Common myeloid progenitor, CD34-positive (primary cell): Measurements from ENCODE around the gene CALM1.

Source experiments
- CTCF ChIA-PET: fragments of 350-600 bp; sonication (Branson Sonifier 250); formaldehyde crosslinking; loops from one replicate; lab custom pipeline; 2021; ENCODE audit warnings: antibody characterized with exemption; lab: Charles Lee
- POLR2A ChIA-PET: fragments of 350-600 bp; sonication (Branson Sonifier 250); formaldehyde crosslinking; loops from one replicate; lab custom pipeline; 2021; ENCODE audit warnings: antibody characterized with exemption; lab: Charles Lee
- DNase-seq, 3 donors: peaks; one replicate each; pipeline versions ENCODE4 v3.0.0 to v3.0.0-alpha.2; 2013
- H3K27ac ChIP-seq, 2 experiments: 1 replicate in 1 of 2; 2 replicates in 1 of 2; pipeline ENCODE4 v1.7.0; 2013; ENCODE audit warnings: inconsistent platforms in 2 of 2, low read length in 2 of 2, mild to moderate bottlenecking in 2 of 2, low read depth in 1 of 2, moderate library complexity in 1 of 2; ENCODE audit not compliant: severe bottlenecking in 2 of 2, insufficient read depth in 1 of 2, poor library complexity in 1 of 2
- H3K27me3 ChIP-seq, 5 experiments: replicated peaks in 2 of 5; 1 replicate in 3 of 5; 2 replicates in 2 of 5; pipeline versions ENCODE4 v1.6.1 to v1.7.0; 2013; ENCODE audit warnings: low read length in 4 of 5, mild to moderate bottlenecking in 2 of 5, moderate library complexity in 2 of 5, inconsistent platforms in 1 of 5; ENCODE audit not compliant: insufficient read depth in 5 of 5, control insufficient read depth in 4 of 5
- H3K36me3 ChIP-seq, 4 experiments: 1 replicate in 2 of 4; 2 replicates in 2 of 4; pipeline versions ENCODE4 v1.6.1 to v1.7.0; 2013; ENCODE audit warnings: low read length in 3 of 4, control low read depth in 1 of 4, mild to moderate bottlenecking in 1 of 4; ENCODE audit not compliant: control insufficient read depth in 4 of 4, insufficient read depth in 4 of 4
- H3K4me1 ChIP-seq, 4 experiments: 1 replicate in 3 of 4; 2 replicates in 1 of 4; pipeline versions ENCODE4 v1.6.1 to v1.7.1; 2013; ENCODE audit warnings: low read length in 3 of 4, mild to moderate bottlenecking in 3 of 4, control low read depth in 1 of 4, inconsistent platforms in 1 of 4, moderate library complexity in 1 of 4; ENCODE audit not compliant: control insufficient read depth in 4 of 4, insufficient read depth in 4 of 4; ENCODE audit errors: control extremely low read depth in 1 of 4
- H3K4me3 ChIP-seq, 7 experiments: 1 replicate in 4 of 7; 2 replicates in 3 of 7; pipeline versions ENCODE4 v1.5.1 to v1.7.0; 2013; ENCODE audit warnings: mild to moderate bottlenecking in 7 of 7, low read length in 6 of 7, moderate library complexity in 6 of 7, inconsistent platforms in 2 of 7, low read depth in 2 of 7, control low read depth in 1 of 7; ENCODE audit not compliant: insufficient read depth in 4 of 7, control insufficient read depth in 1 of 7; ENCODE audit errors: extremely low read depth in 1 of 7
- H3K9me3 ChIP-seq, 5 experiments: 1 replicate in 4 of 5; 2 replicates in 1 of 5; pipeline versions ENCODE4 v1.6.1 to v1.7.1; 2013; ENCODE audit warnings: low read length in 4 of 5, mild to moderate bottlenecking in 2 of 5, inconsistent platforms in 1 of 5, low read depth in 1 of 5, moderate library complexity in 1 of 5; ENCODE audit not compliant: control insufficient read depth in 4 of 5, insufficient read depth in 2 of 5; ENCODE audit errors: control extremely low read depth in 1 of 5
- WGBS: methylation state at CpG from one replicate; pipeline ENCODE4 v1.1.5; 2013; ENCODE audit not compliant: insufficient coverage; 5-methylcytosine and 5-hydroxymethylcytosine counted together

Gene CALM1

DNA sequence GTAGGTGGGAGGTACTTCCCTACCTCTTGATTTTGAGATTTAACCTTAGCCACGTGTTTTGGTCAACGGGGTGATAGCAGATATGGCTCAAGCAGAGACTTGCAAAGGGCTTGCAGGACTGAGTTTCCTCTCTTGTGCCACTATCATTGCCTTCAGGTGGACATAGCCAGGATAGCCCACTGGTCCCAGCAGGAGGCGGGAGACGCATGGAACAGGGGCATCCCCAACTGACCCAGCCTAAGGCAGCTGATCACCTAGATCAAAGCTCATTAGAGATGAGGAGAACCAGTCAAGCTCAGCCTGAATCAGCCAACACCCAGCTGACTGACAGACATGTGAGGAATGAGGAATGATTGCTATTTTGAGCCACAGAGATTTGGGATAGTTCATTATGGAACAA is 49.6 kb downstream of the CALM1 start:
- Histone ChIP-seq H3K27me3 (no peaks in the 10 kb centered on the region), H3K9me3 (peaks cover 0 to 9% (median 3%) of the 10 kb centered on the region in 5 experiments), H3K4me1 (peaks cover 3 to 22% (median 16%) of the 10 kb centered on the region in 4 experiments), H3K27ac (no peak overlapping the region), H3K36me3 (no peaks in the 10 kb centered on the region), H3K4me3 (no peak overlapping the region)
- CTCF ChIA-PET, result no interaction called here
- no peak for DNase-seq
- 96% methylated on average over 2 of the region's 4 CpGs for WGBS
- POLR2A ChIA-PET, result no interaction called here

DNA sequence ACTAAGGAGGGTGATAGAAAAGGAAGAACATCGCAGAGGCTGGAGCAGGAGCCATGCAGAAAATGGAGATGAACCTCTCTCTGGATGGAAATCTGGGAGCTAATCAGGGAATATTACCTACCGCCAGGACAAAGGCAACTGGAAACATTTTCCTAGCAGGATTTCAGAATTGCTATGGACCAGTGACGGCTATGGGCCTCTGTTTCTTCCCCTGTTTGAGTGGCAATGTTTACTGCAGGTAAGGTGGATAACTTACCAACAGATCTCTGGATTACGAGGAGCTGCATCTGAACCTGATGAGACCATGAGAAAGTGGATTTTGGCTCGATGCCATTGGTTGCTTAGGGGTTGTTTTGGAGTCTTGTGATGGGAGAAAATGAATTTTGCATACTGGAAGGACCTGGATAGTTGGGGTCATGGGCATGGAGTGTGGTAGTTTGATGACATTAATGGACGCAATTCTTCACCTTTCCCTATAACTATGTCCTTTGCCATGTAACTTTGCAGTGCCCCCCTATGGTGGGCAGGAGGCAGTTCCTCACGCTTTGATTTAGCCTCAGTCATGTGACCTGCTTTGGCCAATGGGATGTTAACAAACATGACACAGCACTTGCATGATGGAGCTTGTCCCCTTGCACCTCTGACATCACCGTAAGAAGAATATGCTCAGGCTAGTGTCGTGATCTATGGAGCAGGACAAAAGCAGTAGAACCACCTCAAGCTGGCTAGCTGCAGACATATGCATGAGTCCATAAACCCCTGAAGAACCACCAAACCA is 51.1 kb downstream of the CALM1 start:
- ChIA-PET CTCF (no interaction called here), POLR2A (no interaction called here)
- no peaks in the 10 kb centered on the region for H3K27me3 ChIP-seq
- H3K9me3 ChIP-seq, result peaks cover 0 to 9% (median 3%) of the 10 kb centered on the region in 5 experiments
- no peak overlapping the region for H3K4me3 ChIP-seq
- WGBS, result 100% methylated on average over 6 of the region's 9 CpGs
- peaks cover 3 to 35% (median 24%) of the 10 kb centered on the region in 4 experiments for H3K4me1 ChIP-seq
- no peaks in the 10 kb centered on the region for H3K36me3 ChIP-seq
- no peak for DNase-seq
- H3K27ac ChIP-seq, result no peak overlapping the region

DNA sequence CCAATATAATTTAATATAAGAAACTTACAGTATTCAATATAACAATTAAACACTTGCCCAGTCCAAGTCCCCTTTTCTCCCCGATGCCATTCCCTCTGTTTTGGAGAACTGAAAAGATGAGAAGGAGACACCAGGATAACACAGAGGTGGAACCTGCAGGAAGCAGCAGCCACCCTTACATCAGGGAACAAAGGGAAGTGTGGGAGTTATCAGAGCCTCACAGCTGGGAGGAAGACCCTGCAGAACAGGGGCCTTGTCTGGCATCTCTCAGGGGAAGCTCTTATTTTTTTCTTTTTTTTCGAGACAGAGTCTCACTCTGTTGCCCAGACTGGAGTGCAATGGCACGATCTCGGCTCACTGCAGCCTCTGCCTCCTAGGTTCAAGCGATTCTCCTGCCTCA is 52.6 kb downstream of the CALM1 start:
- no peaks in the 10 kb centered on the region for H3K36me3 ChIP-seq
- H3K27ac ChIP-seq, result no peak overlapping the region
- ChIA-PET POLR2A (no interaction called here), CTCF (no interaction called here)
- 57% methylated on average over 2 of the region's 5 CpGs for WGBS
- H3K4me1 ChIP-seq, result peaks cover 0 to 28% (median 19%) of the 10 kb centered on the region in 4 experiments
- no peaks in the 10 kb centered on the region for H3K27me3 ChIP-seq
- H3K9me3 ChIP-seq, result peaks cover 0 to 9% (median 3%) of the 10 kb centered on the region in 5 experiments
- no peak overlapping the region for H3K4me3 ChIP-seq
- peak in 2 of 3 donors; percentile 39 to 53 for DNase-seq

DNA sequence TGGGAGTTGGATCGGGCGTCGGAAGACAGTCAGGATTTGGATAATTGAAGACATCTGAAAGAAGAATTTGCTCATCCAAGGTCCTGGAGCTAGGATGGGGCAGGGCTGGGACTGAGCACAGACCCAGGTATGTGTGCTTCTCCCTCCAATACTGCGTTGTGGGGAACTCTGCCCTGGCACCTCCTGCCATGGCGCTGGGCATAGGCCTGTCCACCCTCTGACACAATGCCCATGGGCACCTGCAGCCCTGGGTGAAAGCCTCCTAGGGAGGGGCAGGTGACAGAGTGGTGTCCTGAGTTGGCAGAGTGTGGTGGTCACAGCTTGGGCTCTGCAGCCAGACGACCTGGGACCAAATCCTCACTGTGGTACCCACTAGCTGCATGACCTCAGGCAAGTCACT is 53.3 kb downstream of the CALM1 start:
- Histone ChIP-seq H3K36me3 (no peaks in the 10 kb centered on the region), H3K27ac (no peak overlapping the region), H3K4me3 (no peak overlapping the region), H3K4me1 (peaks cover 0 to 24% (median 16%) of the 10 kb centered on the region in 4 experiments), H3K9me3 (peaks cover 0 to 9% (median 3%) of the 10 kb centered on the region in 5 experiments), H3K27me3 (no peaks in the 10 kb centered on the region)
- ChIA-PET POLR2A (no interaction called here), CTCF (interaction anchor here (0.9 to 1.1 kb wide), 2 partner anchors 35 to 150 kb away, joined by 3 read pairs; no protein-coding TSS in a partner anchor)
- 95% methylated on average over 3 of the region's 6 CpGs for WGBS
- DNase-seq, result no peak

DNA sequence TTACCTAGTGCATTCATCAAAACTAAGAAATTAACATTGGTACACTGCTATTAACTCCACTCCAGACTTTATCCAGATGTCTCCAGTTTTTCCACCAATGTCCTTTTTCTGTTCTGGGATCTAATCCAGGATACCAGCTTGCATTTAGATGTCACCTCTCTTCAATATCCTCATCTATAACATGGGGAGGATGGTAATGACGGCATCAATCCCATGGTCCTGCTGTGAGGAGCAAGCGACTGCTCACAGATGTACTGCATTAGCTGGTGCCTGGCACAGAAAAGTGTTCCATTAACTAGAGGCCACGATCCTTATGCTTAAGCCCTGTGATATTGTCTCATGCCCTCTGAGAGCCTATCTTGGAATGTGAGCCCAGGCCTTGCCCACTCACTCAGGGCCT is 53.8 kb downstream of the CALM1 start:
- Histone ChIP-seq H3K4me3 (no peak overlapping the region), H3K9me3 (peaks cover 0 to 9% (median 3%) of the 10 kb centered on the region in 5 experiments), H3K36me3 (no peaks in the 10 kb centered on the region), H3K27ac (no peak overlapping the region), H3K4me1 (peaks cover 0 to 24% (median 16%) of the 10 kb centered on the region in 4 experiments), H3K27me3 (no peaks in the 10 kb centered on the region)
- WGBS, result 97% methylated on average over 3 of the region's 3 CpGs
- ChIA-PET CTCF (interaction anchor here (0.9 to 1.1 kb wide), 2 partner anchors 34 to 149 kb away, joined by 3 read pairs; no protein-coding TSS in a partner anchor), POLR2A (no interaction called here)
- no peak for DNase-seq

DNA sequence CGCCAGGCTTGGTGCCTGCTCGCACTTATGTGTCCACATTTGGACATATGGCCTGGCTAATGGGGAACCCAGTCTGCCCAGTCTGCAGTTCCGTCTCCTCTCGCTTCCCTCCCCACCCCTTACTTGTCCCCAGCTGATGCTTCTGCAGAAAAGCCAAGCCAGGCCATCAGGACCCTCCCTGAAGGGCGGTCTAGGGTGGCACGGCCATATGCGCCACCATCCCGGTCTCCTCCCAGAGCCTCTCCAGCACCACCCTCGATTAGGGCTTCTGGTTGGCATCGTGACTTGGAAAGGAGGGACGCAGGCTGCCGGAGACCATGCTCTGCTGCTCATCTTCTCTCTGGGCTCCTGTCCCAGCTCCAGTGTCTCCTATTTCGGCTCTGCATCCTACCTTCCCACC is 54.6 kb downstream of the CALM1 start:
- CTCF ChIA-PET, result no interaction called here
- 96% methylated on average over 13 of the region's 13 CpGs for WGBS
- H3K9me3 ChIP-seq, result peaks cover 0 to 9% (median 3%) of the 10 kb centered on the region in 5 experiments
- peaks cover 0 to 24% (median 16%) of the 10 kb centered on the region in 4 experiments for H3K4me1 ChIP-seq
- H3K27ac ChIP-seq, result no peak overlapping the region
- H3K27me3 ChIP-seq, result no peaks in the 10 kb centered on the region
- H3K36me3 ChIP-seq, result no peaks in the 10 kb centered on the region
- DNase-seq, result no peak
- H3K4me3 ChIP-seq, result no peak overlapping the region
- POLR2A ChIA-PET, result no interaction called here

DNA sequence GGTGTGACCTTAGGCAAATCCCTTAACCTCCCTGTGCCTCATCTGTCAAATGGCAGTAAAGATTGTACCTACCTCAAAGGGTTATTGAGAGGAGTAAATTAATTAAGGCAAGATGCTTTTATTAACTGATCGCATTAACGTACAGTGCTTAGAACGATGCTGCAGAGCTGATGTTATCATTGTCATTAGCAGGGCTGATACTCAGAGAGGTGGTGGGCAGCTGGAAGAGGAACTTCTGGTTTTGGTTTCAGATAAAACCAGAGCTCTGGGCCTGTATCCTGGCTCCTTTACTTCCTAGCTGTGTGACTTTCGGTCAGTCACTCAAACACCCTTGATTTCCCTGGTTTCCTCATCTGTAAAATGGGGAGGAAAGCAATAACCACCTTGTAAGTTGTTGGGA is 55.1 kb downstream of the CALM1 start:
- Histone ChIP-seq H3K36me3 (no peaks in the 10 kb centered on the region), H3K27ac (no peak overlapping the region), H3K4me3 (no peak overlapping the region), H3K9me3 (peaks cover 0 to 9% (median 3%) of the 10 kb centered on the region in 5 experiments), H3K4me1 (peaks cover 0 to 24% (median 16%) of the 10 kb centered on the region in 4 experiments), H3K27me3 (no peaks in the 10 kb centered on the region)
- CTCF ChIA-PET, result interaction anchor here (0.7 kb wide), 1 partner anchor 65 kb away, joined by 3 read pairs; no protein-coding TSS in a partner anchor
- POLR2A ChIA-PET, result interaction anchor here (1.2 kb wide), 1 partner anchor 51 kb away, joined by 5 read pairs; no protein-coding TSS in a partner anchor
- DNase-seq, result peak in 2 of 3 donors; percentile 47 to 52
- WGBS, result 43% methylated on average over 4 of the region's 4 CpGs
